ENCODE measurements around the gene IGFLR1.
A peak's percentile ranks its signal among the peaks of the same experiment; 100 is the strongest.

- peak in 4 of 7 experiments; percentile 16 to 36 (median 34) for TF ChIP-seq CTCF (IDR thresholded peaks at IDR 0.05)
- TF ChIP-seq POLR2A (IDR thresholded peaks at IDR 0.05), result peak; percentile 21 to 78 (median 71)
Measured at GRCh38 chr19:35740423-35741202, 1.6 kb downstream of the IGFLR1 start.
